ENCODE results near the gene TIMP4.

TIMP4 gene

GRCh38 chr3:12185172-12185710 lies 26.5 kb upstream of the TIMP4 start:
- DNase-seq = no peak

GRCh38 chr3:12184541-12184940 lies 25.8 kb upstream of the TIMP4 start:
- no peak for DNase-seq

GRCh38 chr3:12182687-12183441 lies 24.2 kb upstream of the TIMP4 start:
- no peak for DNase-seq

GRCh38 chr3:12181806-12182205 lies 23.1 kb upstream of the TIMP4 start:
- no peak for DNase-seq

- DNase-seq = no peak
These were observed 22.6 kb upstream of the TIMP4 start for GRCh38 chr3:12181301-12181700.

GRCh38 chr3:12180631-12181030 lies 21.9 kb upstream of the TIMP4 start:
- no peak for DNase-seq

- no peak for DNase-seq
These were observed 21.5 kb upstream of the TIMP4 start for GRCh38 chr3:12180218-12180617.

GRCh38 chr3:12179441-12179840 lies 20.7 kb upstream of the TIMP4 start:
- no peak for DNase-seq

GRCh38 chr3:12178091-12178820 lies 19.5 kb upstream of the TIMP4 start:
- DNase-seq = no peak

- no peak for DNase-seq
These were observed 18.4 kb upstream of the TIMP4 start for GRCh38 chr3:12177126-12177525.

GRCh38 chr3:12175844-12176453 lies 17.2 kb upstream of the TIMP4 start:
- no peak for DNase-seq

- no peak for DNase-seq
These were observed 16.5 kb upstream of the TIMP4 start for GRCh38 chr3:12175137-12175593.

- no peak for DNase-seq
These were observed 11.5 kb upstream of the TIMP4 start for GRCh38 chr3:12170207-12170606.

- no peak for DNase-seq
These were observed 7.2 kb upstream of the TIMP4 start for GRCh38 chr3:12165909-12166308.

- DNase-seq = no peak
These were observed 502 bp upstream of the TIMP4 start for GRCh38 chr3:12159227-12159601.

- no peak for DNase-seq
These were observed 1.7 kb downstream of the TIMP4 start for GRCh38 chr3:12157026-12157425.

GRCh38 chr3:12155828-12156227 lies 2.9 kb downstream of the TIMP4 start:
- DNase-seq = no peak

- DNase-seq = no peak
These were observed 3.4 kb downstream of the TIMP4 start for GRCh38 chr3:12155264-12155663.

- DNase-seq = no peak
These were observed 4.6 kb downstream of the TIMP4 start for GRCh38 chr3:12154151-12154550.

GRCh38 chr3:12150112-12150511 lies 8.6 kb downstream of the TIMP4 start:
- DNase-seq = no peak

- no peak for DNase-seq
These were observed 9.7 kb downstream of the TIMP4 start for GRCh38 chr3:12149029-12149428.

GRCh38 chr3:12148183-12148940 lies 10.3 kb downstream of the TIMP4 start:
- no peak for DNase-seq

Measured in NCI-H1694 treated with DMSO at 0.1 percent for 48 hours (cell line).